ENCODE data around the gene FIGLA. TPM values are rescaled to one million over a fixed set of nuclear protein-coding genes. Genes with fewer than 3 reads are reported as not detected.

Gene FIGLA
- total RNA-seq, 1 experiment from 2014 or later, result not detected

DNA sequence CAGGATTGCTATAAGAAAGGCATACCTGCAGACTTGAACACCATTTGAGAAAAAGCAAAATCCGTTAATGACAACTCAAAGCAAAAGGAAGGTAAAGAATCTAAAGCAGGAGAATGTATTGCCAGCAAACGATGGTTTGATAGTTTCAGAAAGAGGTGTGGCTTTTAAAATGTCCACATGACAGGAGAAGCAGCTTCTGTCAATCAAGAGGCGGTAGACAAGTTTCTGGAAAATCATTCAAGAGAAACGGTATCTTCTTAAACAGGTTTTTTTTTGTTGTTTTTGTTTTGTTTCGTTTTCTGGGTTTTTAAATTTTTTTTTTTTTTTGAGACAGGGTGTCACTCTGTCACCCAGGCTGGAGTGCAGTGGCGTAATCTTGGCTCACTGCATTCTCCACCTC, 16.2 kb upstream of the FIGLA start:
- ChIA-PET POLR2A (interaction anchor here (1.5 kb wide), 1 partner anchor 142 kb away, joined by 3 read pairs; no protein-coding TSS in a partner anchor), RAD21 (ENCODE audit: low non-redundant PET in 1 of 2, low total read pairs in 2 of 2, uncharacterized antibody in 2 of 2, unreplicated experiment in 2 of 2) (no interaction called here), CTCF (no interaction called here)
- Histone ChIP-seq H3K9me3 (ENCODE audit: control insufficient read depth in 1 of 2, insufficient read depth in 1 of 2, low read depth in 1 of 2, low read length in 2 of 2) (no peaks in the 10 kb centered on the region), H3K36me3 (ENCODE audit: control insufficient read depth in 1 of 2, insufficient read depth in 2 of 2, low read length in 2 of 2) (no peaks in the 10 kb centered on the region), H3K4me1 (ENCODE audit: control insufficient read depth in 1 of 2, insufficient read depth in 2 of 2, low read length in 2 of 2) (no peaks in the 10 kb centered on the region), H3K27me3 (ENCODE audit: insufficient read depth, low read length) (no peaks in the 10 kb centered on the region), H3K9ac (ENCODE audit: low read length) (no peak overlapping the region), H2AFZ (ENCODE audit: low read depth, low read length, poor library complexity, severe bottlenecking) (no peak overlapping the region), H3K9me2 (ENCODE audit: insufficient read depth) (no peaks in the 10 kb centered on the region), H4K20me1 (ENCODE audit: insufficient read depth) (no peaks in the 10 kb centered on the region), H3K4me3 (replicated peaks in 1 of 2; ENCODE audit: low read depth in 1 of 2, low read length in 2 of 2) (no peak overlapping the region), H3K4me2 (ENCODE audit: low read length) (no peak overlapping the region), H3K79me2 (ENCODE audit: insufficient read depth, low read length) (no peaks in the 10 kb centered on the region), H3K27ac (ENCODE audit: low read depth, low read length) (no peak overlapping the region)
- intact Hi-C loops (cut with micrococcal nuclease), result loop anchor here (1.0 kb wide), 1 partner anchor 18 kb away; no protein-coding TSS in a partner anchor
- no TSS peak for BruUV-seq (replicated peaks)
- DNase-seq (ENCODE audit: low read depth, low spot score) (no peak), ATAC-seq (no peak)
- TF ChIP-seq POLR2A (IDR thresholded peaks at IDR 0.05; ENCODE audit: borderline replicate concordance, extremely low read depth, insufficient read depth, insufficient read length) (no peak), JUND (IDR thresholded peaks at IDR 0.05) (no peak), ELF1 (IDR thresholded peaks at IDR 0.05; ENCODE audit: borderline replicate concordance, low read depth) (no peak), POLR2AphosphoS5 (IDR thresholded peaks at IDR 0.05; ENCODE audit: low read depth, low read length) (no peak), MAX (IDR thresholded peaks at IDR 0.05) (no peak), EZH2 (IDR thresholded peaks at IDR 0.05) (no peak), EGR1 (IDR thresholded peaks at IDR 0.05; ENCODE audit: low read depth) (no peak), TCF7L2 (IDR thresholded peaks at IDR 0.05; ENCODE audit: borderline replicate concordance, extremely low read depth, insufficient read depth, insufficient read length) (no peak), SIN3A (IDR thresholded peaks at IDR 0.05; ENCODE audit: low read depth) (no peak), YY1 (IDR thresholded peaks at IDR 0.05; ENCODE audit: extremely low read depth, insufficient replicate concordance, low read depth, low read length) (no peak)
- TF ChIP-seq, protein P1, sequence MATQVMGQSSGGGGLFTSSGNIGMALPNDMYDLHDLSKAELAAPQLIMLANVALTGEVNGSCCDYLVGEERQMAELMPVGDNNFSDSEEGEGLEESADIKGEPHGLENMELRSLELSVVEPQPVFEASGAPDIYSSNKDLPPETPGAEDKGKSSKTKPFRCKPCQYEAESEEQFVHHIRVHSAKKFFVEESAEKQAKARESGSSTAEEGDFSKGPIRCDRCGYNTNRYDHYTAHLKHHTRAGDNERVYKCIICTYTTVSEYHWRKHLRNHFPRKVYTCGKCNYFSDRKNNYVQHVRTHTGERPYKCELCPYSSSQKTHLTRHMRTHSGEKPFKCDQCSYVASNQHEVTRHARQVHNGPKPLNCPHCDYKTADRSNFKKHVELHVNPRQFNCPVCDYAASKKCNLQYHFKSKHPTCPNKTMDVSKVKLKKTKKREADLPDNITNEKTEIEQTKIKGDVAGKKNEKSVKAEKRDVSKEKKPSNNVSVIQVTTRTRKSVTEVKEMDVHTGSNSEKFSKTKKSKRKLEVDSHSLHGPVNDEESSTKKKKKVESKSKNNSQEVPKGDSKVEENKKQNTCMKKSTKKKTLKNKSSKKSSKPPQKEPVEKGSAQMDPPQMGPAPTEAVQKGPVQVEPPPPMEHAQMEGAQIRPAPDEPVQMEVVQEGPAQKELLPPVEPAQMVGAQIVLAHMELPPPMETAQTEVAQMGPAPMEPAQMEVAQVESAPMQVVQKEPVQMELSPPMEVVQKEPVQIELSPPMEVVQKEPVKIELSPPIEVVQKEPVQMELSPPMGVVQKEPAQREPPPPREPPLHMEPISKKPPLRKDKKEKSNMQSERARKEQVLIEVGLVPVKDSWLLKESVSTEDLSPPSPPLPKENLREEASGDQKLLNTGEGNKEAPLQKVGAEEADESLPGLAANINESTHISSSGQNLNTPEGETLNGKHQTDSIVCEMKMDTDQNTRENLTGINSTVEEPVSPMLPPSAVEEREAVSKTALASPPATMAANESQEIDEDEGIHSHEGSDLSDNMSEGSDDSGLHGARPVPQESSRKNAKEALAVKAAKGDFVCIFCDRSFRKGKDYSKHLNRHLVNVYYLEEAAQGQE (IDR thresholded peaks at IDR 0.05; ENCODE audit: low read depth), result no peak
- TF ChIP-seq, protein P2, sequence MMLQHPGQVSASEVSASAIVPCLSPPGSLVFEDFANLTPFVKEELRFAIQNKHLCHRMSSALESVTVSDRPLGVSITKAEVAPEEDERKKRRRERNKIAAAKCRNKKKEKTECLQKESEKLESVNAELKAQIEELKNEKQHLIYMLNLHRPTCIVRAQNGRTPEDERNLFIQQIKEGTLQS (IDR thresholded peaks at IDR 0.05), result no peak
